HFF-Myc (cell line): ENCODE results near the gene LEMD1.
"Not testable (repeated sequence)": the region's sequence is repeated elsewhere in the genome, so short reads cannot be mapped to it uniquely, and the experiment has no call there.

Source experiments
- DNase-seq: peaks from one replicate; pipeline ENCODE4 v3.0.0-alpha.2; 2011; ENCODE audit warnings: low read depth; ENCODE audit errors: extremely low read depth
- H3K4me3 ChIP-seq: replicated peaks from 2 replicates; pipeline ENCODE4 v1.5.1; 2011; ENCODE audit warnings: low read depth, mild to moderate bottlenecking, control low read depth, low read length
- TF ChIP-seq, protein P1 (sequence below): IDR thresholded peaks from 2 replicates; pipeline ENCODE4 v1.5.1; 2012; ENCODE audit warnings: mild to moderate bottlenecking, low read depth, low read length, control low read depth; ENCODE audit errors: missing control alignments

LEMD1 gene

DNA sequence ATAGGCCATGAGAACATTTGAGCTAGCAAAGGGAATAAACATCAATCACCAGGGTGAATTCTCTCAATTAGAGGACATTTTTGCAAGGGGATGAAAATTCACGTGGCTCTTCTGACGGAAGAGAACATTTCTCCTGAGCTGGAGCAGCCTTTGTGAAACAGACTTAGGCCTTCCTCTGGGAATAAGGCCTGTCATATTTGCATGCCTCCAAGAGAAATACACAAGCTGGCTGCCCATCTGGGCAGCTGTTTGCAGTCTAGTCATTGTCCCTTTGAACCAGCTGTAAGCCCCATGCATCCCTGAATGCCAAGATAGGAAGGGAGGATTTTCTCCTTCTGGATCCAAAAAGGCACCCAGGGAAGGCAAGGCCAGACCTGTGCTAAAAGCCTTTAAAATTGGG, 5.5 kb downstream of the LEMD1 start:
- H3K4me3 ChIP-seq: no peak overlapping the region
- TF ChIP-seq, protein P1, sequence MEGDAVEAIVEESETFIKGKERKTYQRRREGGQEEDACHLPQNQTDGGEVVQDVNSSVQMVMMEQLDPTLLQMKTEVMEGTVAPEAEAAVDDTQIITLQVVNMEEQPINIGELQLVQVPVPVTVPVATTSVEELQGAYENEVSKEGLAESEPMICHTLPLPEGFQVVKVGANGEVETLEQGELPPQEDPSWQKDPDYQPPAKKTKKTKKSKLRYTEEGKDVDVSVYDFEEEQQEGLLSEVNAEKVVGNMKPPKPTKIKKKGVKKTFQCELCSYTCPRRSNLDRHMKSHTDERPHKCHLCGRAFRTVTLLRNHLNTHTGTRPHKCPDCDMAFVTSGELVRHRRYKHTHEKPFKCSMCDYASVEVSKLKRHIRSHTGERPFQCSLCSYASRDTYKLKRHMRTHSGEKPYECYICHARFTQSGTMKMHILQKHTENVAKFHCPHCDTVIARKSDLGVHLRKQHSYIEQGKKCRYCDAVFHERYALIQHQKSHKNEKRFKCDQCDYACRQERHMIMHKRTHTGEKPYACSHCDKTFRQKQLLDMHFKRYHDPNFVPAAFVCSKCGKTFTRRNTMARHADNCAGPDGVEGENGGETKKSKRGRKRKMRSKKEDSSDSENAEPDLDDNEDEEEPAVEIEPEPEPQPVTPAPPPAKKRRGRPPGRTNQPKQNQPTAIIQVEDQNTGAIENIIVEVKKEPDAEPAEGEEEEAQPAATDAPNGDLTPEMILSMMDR: no peak
- no peak for DNase-seq

DNA sequence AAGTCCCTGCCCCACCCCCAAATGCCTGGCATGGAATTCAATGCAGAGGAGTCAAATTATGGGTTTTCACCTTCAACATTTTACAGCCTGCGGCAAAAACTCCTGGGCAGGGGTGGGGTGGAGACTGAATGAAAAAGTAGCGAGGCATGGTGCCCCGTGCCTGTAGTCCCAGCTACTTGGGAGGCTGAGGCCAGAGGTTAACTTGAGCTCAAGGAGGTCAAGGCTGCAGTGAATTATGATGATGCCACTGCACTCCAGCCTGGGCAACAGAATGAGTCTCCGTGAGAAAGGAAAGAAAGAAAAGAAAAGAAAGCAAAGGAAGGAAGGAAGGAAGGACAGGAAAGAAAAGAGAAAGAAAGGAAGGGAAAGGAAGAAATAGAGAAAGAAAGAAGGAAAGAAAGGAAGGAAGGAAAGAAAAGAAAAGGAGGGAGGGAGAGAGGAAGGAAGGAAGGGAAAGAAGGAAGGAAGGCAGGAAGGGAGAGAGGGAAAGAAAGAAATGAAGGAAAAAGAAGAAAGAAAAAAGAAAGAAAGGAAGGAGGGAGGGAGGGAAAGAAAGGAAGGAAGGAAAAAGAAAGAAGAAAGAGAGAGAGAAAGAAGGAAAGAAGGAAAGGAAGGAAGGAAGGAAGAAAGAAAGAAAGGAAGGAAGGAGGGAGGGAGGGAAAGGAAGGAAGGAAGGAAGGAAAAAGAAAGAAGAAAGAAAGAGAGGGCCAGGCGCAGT, 11.1 kb downstream of the LEMD1 start:
- DNase-seq: no peak
- H3K4me3 ChIP-seq: no peak overlapping the region
- TF ChIP-seq, protein P1: no peak

DNA sequence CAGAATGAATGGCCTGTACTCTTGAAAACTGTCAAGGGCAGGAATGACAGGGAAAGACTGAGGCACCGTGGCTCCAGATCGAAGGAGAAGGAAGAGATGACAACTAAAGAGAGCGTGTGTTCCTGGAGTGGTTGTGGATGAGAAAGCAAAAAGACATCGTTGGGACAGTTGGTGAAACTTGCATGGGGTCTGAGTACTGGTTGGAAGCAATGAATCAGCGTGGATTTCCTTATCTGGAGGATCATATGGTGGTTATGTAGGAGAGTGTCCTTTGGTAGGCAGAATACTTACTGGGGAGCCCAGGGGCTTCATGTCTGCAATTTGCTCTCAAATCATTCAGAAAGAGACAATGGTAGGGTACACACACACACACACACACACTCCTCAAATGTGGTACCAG, 13.9 kb downstream of the LEMD1 start:
- no peak for DNase-seq
- TF ChIP-seq, protein P1: no peak

GRCh38 chr1:205406252-205406651, 15.6 kb downstream of the LEMD1 start:
- not testable (repeated sequence) for DNase-seq, H3K4me3 ChIP-seq

More for the DNA sequence above, 13.9 kb downstream of the LEMD1 start:
- no peak overlapping the region for H3K4me3 ChIP-seq

DNA sequence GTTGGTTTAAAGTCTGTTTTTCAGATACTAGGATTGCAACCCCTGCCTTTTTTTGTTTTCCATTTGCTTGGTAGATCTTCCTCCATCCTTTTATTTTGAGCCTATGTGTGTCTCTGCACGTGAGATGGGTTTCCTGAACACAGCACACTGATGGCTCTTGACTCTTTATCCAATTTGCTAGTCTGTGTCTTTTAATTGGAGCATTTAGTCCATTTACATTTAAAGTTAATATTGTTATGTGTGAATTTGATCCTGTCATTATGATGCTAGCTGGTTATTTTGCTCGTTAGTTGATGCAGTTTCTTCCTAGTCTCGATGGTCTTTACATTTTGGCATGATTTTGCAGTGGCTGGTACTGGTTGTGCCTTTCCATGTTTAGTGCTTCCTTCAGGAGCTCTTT, 17.4 kb downstream of the LEMD1 start:
- not testable (repeated sequence) for DNase-seq, H3K4me3 ChIP-seq

GRCh38 chr1:205398586-205398985, 23.3 kb downstream of the LEMD1 start:
- H3K4me3 ChIP-seq: no peak overlapping the region
- TF ChIP-seq, protein P1: no peak
- no peak for DNase-seq

DNA sequence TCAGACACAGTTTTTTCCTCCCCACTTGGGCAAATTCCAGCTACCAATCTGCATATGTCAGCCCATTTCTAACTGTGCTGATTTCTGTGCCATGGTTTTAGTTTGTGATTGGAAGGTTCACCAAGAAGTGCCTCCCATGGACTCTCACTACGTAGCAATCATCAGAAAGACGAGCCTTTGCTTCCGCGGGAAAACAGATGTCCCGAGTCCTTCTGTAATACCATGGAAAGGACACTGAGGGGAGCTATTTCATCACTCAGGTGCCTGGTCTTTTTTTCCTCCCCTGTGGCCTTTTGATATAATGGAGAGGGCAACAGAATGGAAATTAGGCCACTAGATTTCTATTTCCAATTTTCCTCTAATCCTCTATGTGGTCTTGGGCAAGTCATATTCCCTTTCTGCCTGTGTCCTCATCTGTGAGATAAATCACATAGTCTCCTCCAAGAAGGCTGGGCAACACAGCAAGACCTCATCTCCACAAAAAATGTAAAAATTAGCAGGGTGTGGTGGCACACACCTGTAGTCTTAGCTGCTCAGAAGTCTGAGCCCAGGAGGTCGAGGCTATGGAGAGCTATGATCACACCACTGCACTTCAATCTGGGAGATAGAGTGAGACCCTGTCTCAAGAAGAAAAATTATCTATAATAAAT, 24.8 kb downstream of the LEMD1 start:
- no peak for DNase-seq
- TF ChIP-seq, protein P1: peak; percentile 61
- no peak overlapping the region for H3K4me3 ChIP-seq

DNA sequence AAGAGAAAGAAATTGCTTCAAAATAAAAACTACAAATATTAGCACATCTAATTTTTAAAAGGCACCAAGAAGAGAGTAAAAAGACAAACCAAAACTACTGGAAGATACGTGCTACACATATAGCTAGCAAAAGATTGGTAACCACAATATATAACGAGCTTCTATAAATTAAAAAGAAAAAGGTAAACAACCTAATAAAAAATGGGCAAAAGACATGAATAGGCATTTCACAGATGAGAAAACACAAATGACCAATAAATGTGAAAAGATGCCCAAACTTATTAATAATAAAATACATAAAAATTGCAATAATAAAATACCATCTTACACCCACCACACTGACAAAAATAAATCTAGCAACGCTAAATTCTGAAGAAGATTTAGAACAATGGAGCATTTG, 26.2 kb downstream of the LEMD1 start:
- TF ChIP-seq, protein P1: no peak
- H3K4me3 ChIP-seq: no peak overlapping the region
- no peak for DNase-seq
